A549 (cell line): ENCODE results near the gene CYB5B.

Source experiments
- BHLHE40 ChIP-seq: IDR thresholded peaks from 2 replicates; pipeline ENCODE4 v1.6.1; 2012; ENCODE audit warnings: low read depth, low read length, inconsistent platforms
- EP300 ChIP-seq, 2 experiments: fragments of >200 bp; sonication (Bioruptor Twin); formaldehyde crosslinking; IDR thresholded peaks; 2 replicates in 1 of 2; 3 replicates in 1 of 2; pipeline ENCODE4 v1.6.1; 2016 to 2017
- FOSL2 ChIP-seq, 2 experiments: fragments of 450-650 bp in 1 of 2; fragments of >200 bp in 1 of 2; sonication (Bioruptor Twin) in 1 of 2; formaldehyde crosslinking; IDR thresholded peaks; 2 replicates each; pipeline versions ENCODE4 v1.5.0 to v1.6.1; 2016 to 2020; ENCODE audit warnings: mild to moderate bottlenecking in 1 of 2, moderate library complexity in 1 of 2
- GATA3 ChIP-seq: IDR thresholded peaks from 2 replicates; pipeline ENCODE4 v1.6.1; 2012; ENCODE audit warnings: borderline replicate concordance
- JUN ChIP-seq, 2 experiments: fragments of >200 bp; sonication (Bioruptor Twin); formaldehyde crosslinking; IDR thresholded peaks; 2 replicates in 1 of 2; 3 replicates in 1 of 2; pipeline ENCODE4 v1.6.1; 2016 to 2017
- RNF2 ChIP-seq: fragments of 200-600 bp; sonication (generic); IDR thresholded peaks from 2 replicates; pipeline ENCODE4 v1.6.1; 2016; ENCODE audit warnings: low read depth, mild to moderate bottlenecking, antibody characterized with exemption, moderate library complexity, borderline replicate concordance
- TF ChIP-seq, protein P1 (sequence below): fragments of >200 bp; sonication (Bioruptor Twin); formaldehyde crosslinking; IDR thresholded peaks from 3 replicates; pipeline ENCODE4 v1.5.1; 2016

DNA sequence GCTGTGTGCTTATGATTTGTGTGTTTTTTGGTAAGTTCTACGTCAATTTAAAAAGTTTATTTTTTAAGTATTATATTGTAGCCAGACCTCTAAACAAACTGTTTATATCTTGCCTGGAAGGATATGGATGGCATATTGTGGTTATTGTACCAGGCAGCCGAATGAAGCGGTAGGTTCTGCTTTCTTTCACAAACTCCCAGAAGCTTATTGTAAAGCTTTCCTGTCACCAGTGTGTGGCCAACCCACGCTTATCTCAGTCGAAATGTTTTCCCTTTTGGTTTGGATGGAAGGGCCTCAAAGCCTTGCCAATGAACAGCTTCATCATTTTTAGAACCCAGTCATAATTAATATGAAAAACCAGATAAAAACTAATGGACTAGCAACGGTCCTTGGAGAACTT, 53.1 kb downstream of the CYB5B start:
- TF ChIP-seq EP300 (IDR thresholded peaks at IDR 0.05) (no peak), JUN (IDR thresholded peaks at IDR 0.05) (no peak), FOSL2 (IDR thresholded peaks at IDR 0.05) (no peak), FOSL2 (CRISPR knock-in tag; IDR thresholded peaks at IDR 0.05) (no peak), GATA3 (no peak), RNF2 (no peak), BHLHE40 (no peak)
- TF ChIP-seq, protein P1, sequence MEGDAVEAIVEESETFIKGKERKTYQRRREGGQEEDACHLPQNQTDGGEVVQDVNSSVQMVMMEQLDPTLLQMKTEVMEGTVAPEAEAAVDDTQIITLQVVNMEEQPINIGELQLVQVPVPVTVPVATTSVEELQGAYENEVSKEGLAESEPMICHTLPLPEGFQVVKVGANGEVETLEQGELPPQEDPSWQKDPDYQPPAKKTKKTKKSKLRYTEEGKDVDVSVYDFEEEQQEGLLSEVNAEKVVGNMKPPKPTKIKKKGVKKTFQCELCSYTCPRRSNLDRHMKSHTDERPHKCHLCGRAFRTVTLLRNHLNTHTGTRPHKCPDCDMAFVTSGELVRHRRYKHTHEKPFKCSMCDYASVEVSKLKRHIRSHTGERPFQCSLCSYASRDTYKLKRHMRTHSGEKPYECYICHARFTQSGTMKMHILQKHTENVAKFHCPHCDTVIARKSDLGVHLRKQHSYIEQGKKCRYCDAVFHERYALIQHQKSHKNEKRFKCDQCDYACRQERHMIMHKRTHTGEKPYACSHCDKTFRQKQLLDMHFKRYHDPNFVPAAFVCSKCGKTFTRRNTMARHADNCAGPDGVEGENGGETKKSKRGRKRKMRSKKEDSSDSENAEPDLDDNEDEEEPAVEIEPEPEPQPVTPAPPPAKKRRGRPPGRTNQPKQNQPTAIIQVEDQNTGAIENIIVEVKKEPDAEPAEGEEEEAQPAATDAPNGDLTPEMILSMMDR: no peak
